Measurements from ENCODE around the gene NLRP3. TPM values are rescaled to one million over a fixed set of nuclear protein-coding genes. Genes with fewer than 3 reads are reported as not detected.

NLRP3 gene
- under 1 TPM; 0.33 to 0.34 TPM for total RNA-seq

GRCh38 chr1:247415423-247416361 is at the start of gene NLRP3:
TSS of gene NLRP3 (plus strand) at chr1:247416173. CDS start at chr1:247418801, 2,628 bp downstream.

Other genes with a start within 250 kb of the NLRP3 start
- 10 to 100 TPM; 21.3 to 38.3 TPM for gene ZNF124, start 244.2 kb upstream of the NLRP3 start, total RNA-seq
- gene VN1R5, start 160.1 kb upstream of the NLRP3 start, total RNA-seq, result not detected
- gene ZNF496, start 84.3 kb upstream of the NLRP3 start, total RNA-seq, result 10 to 100 TPM; 12.7 to 13.0 TPM
- not detected for gene OR2B11, start 41.9 kb downstream of the NLRP3 start, total RNA-seq
- gene OR2C3, start 120.3 kb downstream of the NLRP3 start, total RNA-seq, result not detected
- not detected for gene GCSAML, start 133.0 kb downstream of the NLRP3 start, total RNA-seq
- not detected for gene OR2G2, start 172.2 kb downstream of the NLRP3 start, total RNA-seq
- gene OR2G3, start 189.4 kb downstream of the NLRP3 start, total RNA-seq, result not detected

Measured in melanocyte of skin (primary cell).